NCI-H1694 treated with DMSO at 0.1 percent for 48 hours (cell line): ENCODE results near the gene GPR34.
"Not testable (repeated sequence)": the region's sequence is repeated elsewhere in the genome, so short reads cannot be mapped to it uniquely, and the experiment has no call there.

Source experiments
- DNase-seq: peaks from one replicate; lab custom pipeline; 2025; lab: John Stamatoyannopoulos, UW

The GPR34 gene

GRCh38 chrX:41688835-41689234 is at the start of gene GPR34:
TSS of gene GPR34 (plus strand) at chrX:41688973. CDS start at chrX:41695634, 6,661 bp downstream.
- no peak for DNase-seq

GRCh38 chrX:41646201-41646600 is 42.6 kb upstream of the GPR34 start:
- DNase-seq = not testable (repeated sequence)

GRCh38 chrX:41653125-41653524 is 35.6 kb upstream of the GPR34 start:
- no peak for DNase-seq

GRCh38 chrX:41655101-41655500 is 33.7 kb upstream of the GPR34 start:
- DNase-seq = no peak

GRCh38 chrX:41655631-41656030 is 33.1 kb upstream of the GPR34 start:
- no peak for DNase-seq

- no peak for DNase-seq
These were observed 27.2 kb upstream of the GPR34 start for GRCh38 chrX:41661366-41662095.

- DNase-seq = no peak
These were observed 24.3 kb upstream of the GPR34 start for GRCh38 chrX:41664375-41664901.

GRCh38 chrX:41664908-41665307 is 23.9 kb upstream of the GPR34 start:
- DNase-seq = no peak

- no peak for DNase-seq
These were observed 23.1 kb upstream of the GPR34 start for GRCh38 chrX:41665686-41666085.

GRCh38 chrX:41666251-41666650 is 22.5 kb upstream of the GPR34 start:
- DNase-seq = no peak

GRCh38 chrX:41667631-41668030 is 21.1 kb upstream of the GPR34 start:
- DNase-seq = no peak

- DNase-seq = no peak
These were observed 18.7 kb upstream of the GPR34 start for GRCh38 chrX:41670112-41670511.

GRCh38 chrX:41671082-41671481 is 17.7 kb upstream of the GPR34 start:
- no peak for DNase-seq

- no peak for DNase-seq
These were observed 16.1 kb upstream of the GPR34 start for GRCh38 chrX:41672643-41673042.

GRCh38 chrX:41676361-41676760 is 12.4 kb upstream of the GPR34 start:
- DNase-seq = not testable (repeated sequence)

- no peak for DNase-seq
These were observed 11.4 kb upstream of the GPR34 start for GRCh38 chrX:41677183-41678060.

- no peak for DNase-seq
These were observed 4.6 kb upstream of the GPR34 start for GRCh38 chrX:41684138-41684537.

GRCh38 chrX:41684940-41685339 is 3.8 kb upstream of the GPR34 start:
- DNase-seq = no peak

- no peak for DNase-seq
These were observed 2.0 kb upstream of the GPR34 start for GRCh38 chrX:41686788-41687187.

- DNase-seq = no peak
These were observed 617 bp upstream of the GPR34 start for GRCh38 chrX:41688156-41688555.

GRCh38 chrX:41689711-41690110 is 938 bp downstream of the GPR34 start:
- DNase-seq = no peak

GRCh38 chrX:41692162-41692749 is 3.5 kb downstream of the GPR34 start:
- DNase-seq = no peak

- DNase-seq = no peak
These were observed 4.3 kb downstream of the GPR34 start for GRCh38 chrX:41693024-41693423.
